Endothelial cell of umbilical vein (primary cell): ENCODE results near the gene HOXC5.

ENCODE experiments used
- CTCF ChIP-seq, 2 donors: IDR thresholded peaks; 1 replicate in 1 of 2; 2 replicates in 1 of 2; pipeline ENCODE4 v1.5.1; 2011; ENCODE audit warnings: low read length in 2 of 2, mild to moderate bottlenecking in 2 of 2, moderate library complexity in 2 of 2, control low read depth in 1 of 2, inconsistent platforms in 1 of 2, low read depth in 1 of 2; ENCODE audit not compliant: insufficient read depth in 1 of 2; ENCODE audit errors: extremely low read depth in 1 of 2
- EZH2 ChIP-seq: IDR thresholded peaks from 2 replicates; pipeline ENCODE4 v1.6.1; 2012; ENCODE audit warnings: borderline replicate concordance, low read depth, mild to moderate bottlenecking, moderate library complexity, low read length, inconsistent platforms; ENCODE audit not compliant: severe bottlenecking
- POLR2A ChIP-seq: IDR thresholded peaks from 2 replicates; pipeline ENCODE4 v1.6.1; 2012; ENCODE audit warnings: low read depth, mild to moderate bottlenecking, control low read depth, low read length

GRCh38 chr12:54056110-54056509 is 23.3 kb downstream of the HOXC5 start:
- TF ChIP-seq CTCF (IDR thresholded peaks at IDR 0.05; ENCODE audit: extremely low read depth in 1 of 2, insufficient read depth in 1 of 2, low read depth in 1 of 2, low read length in 2 of 2), result no peak
- TF ChIP-seq POLR2A, result no peak
- no peak for TF ChIP-seq EZH2
